SK-N-SH treated with all-trans-retinoic acid at 6 μM for 48 hours (cell line): ENCODE data around the gene KLHDC8A.

Experiments
- ATAC-seq: fragments of 200-7000 bp; cut with Tn5 transposase; 3 replicates; pipeline ENCODE4 v1.9.1; 2020; ENCODE audit warnings: mild to moderate bottlenecking, moderate library complexity
- ARNTL ChIP-seq: fragments of 450-650 bp; formaldehyde crosslinking; IDR thresholded peaks from 2 replicates; pipeline ENCODE4 v1.5.0; 2020; ENCODE audit warnings: low read depth, mild to moderate bottlenecking, moderate library complexity, borderline replicate concordance
- BACH2 ChIP-seq: fragments of 250-450 bp; sonication (Bioruptor Pico); IDR thresholded peaks from 2 replicates; pipeline ENCODE4 v1.9.0; 2021; ENCODE audit warnings: mild to moderate bottlenecking, borderline replicate concordance
- CREB5 ChIP-seq: fragments of 250-450 bp; sonication (Bioruptor Pico); IDR thresholded peaks from 2 replicates; pipeline ENCODE4 v1.5.1; 2020; ENCODE audit warnings: low read depth, mild to moderate bottlenecking, moderate library complexity
- CSDC2 ChIP-seq: fragments of 250-450 bp; sonication (Bioruptor Pico); IDR thresholded peaks from 2 replicates; pipeline ENCODE4 v1.5.0; 2020; ENCODE audit warnings: mild to moderate bottlenecking, moderate library complexity
- CSRNP3 ChIP-seq: fragments of 250-450 bp; sonication (Bioruptor Pico); IDR thresholded peaks from 2 replicates; pipeline ENCODE4 v1.5.1; 2021; ENCODE audit warnings: mild to moderate bottlenecking, moderate library complexity
- ESRRG ChIP-seq: fragments of 250-450 bp; sonication (Bioruptor Pico); IDR thresholded peaks from 2 replicates; pipeline ENCODE4 v1.6.1; 2021; ENCODE audit warnings: mild to moderate bottlenecking
- GLIS3 ChIP-seq: fragments of 250-450 bp; sonication (Bioruptor Pico); IDR thresholded peaks from 2 replicates; pipeline ENCODE4 v1.5.0; 2020; ENCODE audit warnings: mild to moderate bottlenecking, moderate library complexity
- ISL1 ChIP-seq: fragments of 250-450 bp; sonication (Bioruptor Pico); IDR thresholded peaks from 2 replicates; pipeline ENCODE4 v2.1.2; 2022; ENCODE audit warnings: mild to moderate bottlenecking, moderate library complexity
- OSR1 ChIP-seq: fragments of 250-450 bp; sonication (Bioruptor Pico); IDR thresholded peaks from 2 replicates; pipeline ENCODE4 v1.8.0; 2022; ENCODE audit warnings: moderate library complexity, mild to moderate bottlenecking, inconsistent platforms
- PATZ1 ChIP-seq: fragments of 250-450 bp; sonication (Bioruptor Pico); IDR thresholded peaks from 2 replicates; pipeline ENCODE4 v1.8.0; 2020; ENCODE audit warnings: mild to moderate bottlenecking, moderate library complexity, borderline replicate concordance
- POU6F1 ChIP-seq: fragments of 250-450 bp; sonication (Bioruptor Pico); IDR thresholded peaks from 2 replicates; pipeline ENCODE4 v1.8.0; 2021; ENCODE audit warnings: low read depth, mild to moderate bottlenecking, moderate library complexity, borderline replicate concordance
- PPARA ChIP-seq: fragments of 250-450 bp; sonication (Bioruptor Pico); IDR thresholded peaks from 2 replicates; pipeline ENCODE4 v1.5.0; 2020; ENCODE audit warnings: mild to moderate bottlenecking, borderline replicate concordance
- RARB ChIP-seq: fragments of 250-450 bp; sonication (Bioruptor Pico); IDR thresholded peaks from 2 replicates; pipeline ENCODE4 v1.8.0; 2021; ENCODE audit warnings: mild to moderate bottlenecking, moderate library complexity
- TCF4 ChIP-seq: fragments of 250-450 bp; sonication (Bioruptor Pico); IDR thresholded peaks from 2 replicates; pipeline ENCODE4 v1.8.0; 2021; ENCODE audit warnings: mild to moderate bottlenecking, moderate library complexity, borderline replicate concordance
- ZC3H10 ChIP-seq: fragments of 250-450 bp; sonication (Bioruptor Pico); IDR thresholded peaks from 2 replicates; pipeline ENCODE4 v1.5.1; 2021; ENCODE audit warnings: mild to moderate bottlenecking, moderate library complexity
- ZFP3 ChIP-seq: fragments of 250-450 bp; sonication (Bioruptor Pico); IDR thresholded peaks from 2 replicates; pipeline ENCODE4 v1.5.0; 2020; ENCODE audit warnings: mild to moderate bottlenecking, moderate library complexity
- ZFP30 ChIP-seq: fragments of 450-650 bp; formaldehyde crosslinking; IDR thresholded peaks from 2 replicates; pipeline ENCODE4 v1.5.0; 2022; ENCODE audit warnings: mild to moderate bottlenecking, moderate library complexity
- ZNF565 ChIP-seq: fragments of 450-650 bp; formaldehyde crosslinking; conservative IDR thresholded peaks from 2 replicates; pipeline ENCODE4 v1.5.0; 2020; ENCODE audit warnings: low read depth, mild to moderate bottlenecking, moderate library complexity
- ZNF70 ChIP-seq: fragments of 450-650 bp; formaldehyde crosslinking; IDR thresholded peaks from 2 replicates; pipeline ENCODE4 v1.5.0; 2020; ENCODE audit warnings: mild to moderate bottlenecking, moderate library complexity

KLHDC8A gene

GRCh38 chr1:205316161-205316566 is 40.6 kb downstream of the KLHDC8A start:
- TF ChIP-seq ZFP3 (no peak), ZNF70 (CRISPR knock-in tag) (no peak), TCF4 (CRISPR knock-in tag) (no peak)

GRCh38 chr1:205315008-205315618 is 41.6 kb downstream of the KLHDC8A start:
- TF ChIP-seq ISL1 (CRISPR knock-in tag): no peak
- TF ChIP-seq ARNTL (CRISPR knock-in tag): no peak
- TF ChIP-seq ZFP30 (CRISPR knock-in tag): no peak
- no peak for TF ChIP-seq POU6F1 (CRISPR knock-in tag)
- no peak for TF ChIP-seq OSR1 (CRISPR knock-in tag)
- TF ChIP-seq RARB (CRISPR knock-in tag): no peak
- no peak for TF ChIP-seq CSRNP3 (CRISPR knock-in tag)
- no peak for TF ChIP-seq GLIS3 (CRISPR knock-in tag)
- no peak for TF ChIP-seq BACH2 (CRISPR knock-in tag)
- TF ChIP-seq ZC3H10 (CRISPR knock-in tag): no peak

More at GRCh38 chr1:205316161-205316566, 40.6 kb downstream of the KLHDC8A start:
- ATAC-seq: no peak

GRCh38 chr1:205313563-205314308 is 43.0 kb downstream of the KLHDC8A start:
- TF ChIP-seq BACH2 (CRISPR knock-in tag) (no peak), ZFP3 (no peak), ESRRG (no peak), ZFP30 (CRISPR knock-in tag) (no peak), ZC3H10 (CRISPR knock-in tag) (no peak), PATZ1 (CRISPR knock-in tag) (no peak), OSR1 (CRISPR knock-in tag) (no peak), ZNF565 (no peak), RARB (CRISPR knock-in tag) (no peak), CSDC2 (CRISPR knock-in tag) (no peak), CREB5 (CRISPR knock-in tag) (no peak), PPARA (no peak), POU6F1 (CRISPR knock-in tag) (no peak), GLIS3 (CRISPR knock-in tag) (no peak), ISL1 (CRISPR knock-in tag) (no peak)
- ATAC-seq: no peak

More at GRCh38 chr1:205315008-205315618, 41.6 kb downstream of the KLHDC8A start:
- no peak for ATAC-seq
